CD4-positive, alpha-beta T cell treated with Interferon alpha-2 for 1 hour (primary cell): Measurements from ENCODE around the gene OPN4.

ENCODE experiments used
- DNase-seq, 2 donors: peaks; one replicate each; pipeline ENCODE4 v3.0.0-alpha.2; 2020 to 2022

The OPN4 gene

GRCh38 chr10:86648704-86649427, 5.5 kb upstream of the OPN4 start:
- no peak for DNase-seq

GRCh38 chr10:86649471-86650150, 4.7 kb upstream of the OPN4 start:
- no peak for DNase-seq

GRCh38 chr10:86650151-86650550, 4.2 kb upstream of the OPN4 start:
- DNase-seq, result no peak

GRCh38 chr10:86651021-86651471, 3.3 kb upstream of the OPN4 start:
- DNase-seq, result no peak

GRCh38 chr10:86651631-86652331, 2.6 kb upstream of the OPN4 start:
- no peak for DNase-seq

- DNase-seq, result no peak
These were observed 1.8 kb upstream of the OPN4 start for GRCh38 chr10:86652361-86653202.

- DNase-seq, result no peak
These were observed 968 bp upstream of the OPN4 start for GRCh38 chr10:86653379-86653778.

- DNase-seq, result no peak
These were observed 360 bp upstream of the OPN4 start for GRCh38 chr10:86653987-86654386.

- DNase-seq, result no peak
These were observed 810 bp downstream of the OPN4 start for GRCh38 chr10:86655173-86655540.

- no peak for DNase-seq
These were observed 1.2 kb downstream of the OPN4 start for GRCh38 chr10:86655596-86655995.

GRCh38 chr10:86657011-86657395, 2.7 kb downstream of the OPN4 start:
- no peak for DNase-seq

- no peak for DNase-seq
These were observed 3.2 kb downstream of the OPN4 start for GRCh38 chr10:86657396-86658011.

GRCh38 chr10:86658261-86658741, 4.0 kb downstream of the OPN4 start:
- DNase-seq, result no peak

GRCh38 chr10:86658751-86659150, 4.4 kb downstream of the OPN4 start:
- DNase-seq, result no peak

GRCh38 chr10:86659161-86659691, 4.9 kb downstream of the OPN4 start:
- no peak for DNase-seq

GRCh38 chr10:86659721-86660453, 5.5 kb downstream of the OPN4 start:
- DNase-seq, result no peak

- no peak for DNase-seq
These were observed 7.0 kb downstream of the OPN4 start for GRCh38 chr10:86661161-86662025.

- DNase-seq, result no peak
These were observed 8.1 kb downstream of the OPN4 start for GRCh38 chr10:86662186-86663045.

GRCh38 chr10:86663046-86663345, 8.6 kb downstream of the OPN4 start:
- no peak for DNase-seq
